ENCODE data around the gene LGI4.
"Not testable (repeated sequence)": the region's sequence is repeated elsewhere in the genome, so short reads cannot be mapped to it uniquely, and the experiment has no call there.

LGI4 gene

GRCh38 chr19:35160629-35161433 is 26.0 kb upstream of the LGI4 start:
- DNase-seq (ENCODE audit: low read depth in 3 of 3, low spot score in 1 of 3) = no peak

- DNase-seq (ENCODE audit: low read depth in 3 of 3, low spot score in 1 of 3) = no peak
Observed at GRCh38 chr19:35159606-35160005, 24.7 kb upstream of the LGI4 start.

GRCh38 chr19:35157431-35157830 is 22.6 kb upstream of the LGI4 start:
- no peak for DNase-seq (ENCODE audit: low read depth in 3 of 3, low spot score in 1 of 3)

- DNase-seq (ENCODE audit: low read depth in 3 of 3, low spot score in 1 of 3) = no peak
Observed at GRCh38 chr19:35156673-35157014, 21.8 kb upstream of the LGI4 start.

GRCh38 chr19:35155981-35156672 is 21.3 kb upstream of the LGI4 start:
- no peak for DNase-seq (ENCODE audit: low read depth in 3 of 3, low spot score in 1 of 3)

- no peak for DNase-seq (ENCODE audit: low read depth in 3 of 3, low spot score in 1 of 3)
Observed at GRCh38 chr19:35155441-35155840, 20.6 kb upstream of the LGI4 start.

- peak; percentile 51 to 69 (median 60) for DNase-seq (ENCODE audit: low read depth in 3 of 3, low spot score in 1 of 3)
Observed at GRCh38 chr19:35154525-35155406, 19.9 kb upstream of the LGI4 start, which contains the start of gene FXYD5. Gene FXYD5 (plus strand): TSS chr19:35154735. CDS start chr19:35155551, 816 bp downstream.

GRCh38 chr19:35153701-35154524 is 19.1 kb upstream of the LGI4 start:
- DNase-seq (ENCODE audit: low read depth in 3 of 3, low spot score in 1 of 3) = peak; percentile 42 to 65 (median 64)

- not testable (repeated sequence) for DNase-seq (ENCODE audit: low read depth in 3 of 3, low spot score in 1 of 3)
Observed at GRCh38 chr19:35153129-35153522, 18.3 kb upstream of the LGI4 start.

- DNase-seq (ENCODE audit: low read depth in 3 of 3, low spot score in 1 of 3) = no peak
Observed at GRCh38 chr19:35151273-35152065, 16.6 kb upstream of the LGI4 start.

- no peak for DNase-seq (ENCODE audit: low read depth in 3 of 3, low spot score in 1 of 3)
Observed at GRCh38 chr19:35150445-35150844, 15.6 kb upstream of the LGI4 start.

GRCh38 chr19:35149463-35149862 is 14.6 kb upstream of the LGI4 start:
- DNase-seq (ENCODE audit: low read depth in 3 of 3, low spot score in 1 of 3) = no peak

- no peak for DNase-seq (ENCODE audit: low read depth in 3 of 3, low spot score in 1 of 3)
Observed at GRCh38 chr19:35146746-35147459, 12.0 kb upstream of the LGI4 start.

- DNase-seq (ENCODE audit: low read depth in 3 of 3, low spot score in 1 of 3) = no peak
Observed at GRCh38 chr19:35144600-35145436, 10.0 kb upstream of the LGI4 start.

GRCh38 chr19:35144259-35144599 is 9.4 kb upstream of the LGI4 start:
- DNase-seq (ENCODE audit: low read depth in 3 of 3, low spot score in 1 of 3) = no peak

GRCh38 chr19:35143818-35144217 is 9.0 kb upstream of the LGI4 start:
- no peak for DNase-seq (ENCODE audit: low read depth in 3 of 3, low spot score in 1 of 3)

GRCh38 chr19:35143231-35143715 is 8.4 kb upstream of the LGI4 start, which contains the start of gene FXYD7:
Gene FXYD7 (plus strand): TSS chr19:35143255. CDS start chr19:35143334, 79 bp downstream.
- no peak for DNase-seq (ENCODE audit: low read depth in 3 of 3, low spot score in 1 of 3)

- DNase-seq (ENCODE audit: low read depth in 3 of 3, low spot score in 1 of 3) = peak; percentile 58 to 62 (median 59)
Observed at GRCh38 chr19:35142606-35143230, 7.9 kb upstream of the LGI4 start.

Data from stimulated activated CD4-positive, alpha-beta T cell treated with anti-CD3 and anti-CD28 coated beads, TNF-alpha, amount 100 ng/mL, for 1 hour (primary cell).